ENCODE measurements around the gene CEMIP.

- TF ChIP-seq CTCF (IDR thresholded peaks at IDR 0.05) (no peak), POLR2A (IDR thresholded peaks at IDR 0.05) (no peak)
These were observed 152.0 kb downstream of the CEMIP start for GRCh38 chr15:80931191-80931590.
